Skeletal muscle tissue (tissue), 4 donors: ENCODE results near the gene GATA6. TPM values are rescaled to one million over a fixed set of nuclear protein-coding genes. Genes with fewer than 3 reads are reported as not detected.
"Not testable (repeated sequence)": the region's sequence is repeated elsewhere in the genome, so short reads cannot be mapped to it uniquely, and the experiment has no call there.

Experiments
- H3K27ac ChIP-seq: one replicate; pipeline ENCODE4 v1.7.0; 2013; ENCODE audit warnings: mild to moderate bottlenecking, low read depth, low read length, inconsistent platforms
- H3K27me3 ChIP-seq, 3 donors: one replicate each; pipeline ENCODE4 v1.7.0; 2013; ENCODE audit warnings: low read length in 3 of 3; ENCODE audit not compliant: control insufficient read depth in 3 of 3, insufficient read depth in 3 of 3
- H3K36me3 ChIP-seq, 3 donors: one replicate each; pipeline ENCODE4 v1.7.0; 2013; ENCODE audit warnings: low read length in 3 of 3; ENCODE audit not compliant: control insufficient read depth in 3 of 3, insufficient read depth in 3 of 3
- H3K4me1 ChIP-seq, 3 donors: one replicate each; pipeline ENCODE4 v1.7.0; 2013; ENCODE audit warnings: low read length in 3 of 3, mild to moderate bottlenecking in 3 of 3; ENCODE audit not compliant: control insufficient read depth in 3 of 3, insufficient read depth in 3 of 3
- H3K4me3 ChIP-seq, 3 donors: one replicate each; pipeline ENCODE4 v1.7.0; 2013; ENCODE audit warnings: low read length in 3 of 3
- H3K9ac ChIP-seq, 3 donors: one replicate each; pipeline ENCODE4 v1.7.0; 2013; ENCODE audit warnings: low read length in 3 of 3, mild to moderate bottlenecking in 3 of 3, moderate library complexity in 2 of 3, low read depth in 1 of 3
- H3K9me3 ChIP-seq, 3 donors: one replicate each; pipeline ENCODE4 v1.7.0; 2013; ENCODE audit warnings: low read length in 3 of 3; ENCODE audit not compliant: control insufficient read depth in 3 of 3
- total RNA-seq: library from RNA; depleted of rRNA; stranded (reverse); fragments of >200 nt; gene quantifications from one replicate; pipeline ENCODE4 v1.2.3, GENCODE V29; 2014
- donor health status: Osteomylitis.

GATA6 gene
- total RNA-seq, 1 donor from 2014 or later: 2.6 TPM

DNA sequence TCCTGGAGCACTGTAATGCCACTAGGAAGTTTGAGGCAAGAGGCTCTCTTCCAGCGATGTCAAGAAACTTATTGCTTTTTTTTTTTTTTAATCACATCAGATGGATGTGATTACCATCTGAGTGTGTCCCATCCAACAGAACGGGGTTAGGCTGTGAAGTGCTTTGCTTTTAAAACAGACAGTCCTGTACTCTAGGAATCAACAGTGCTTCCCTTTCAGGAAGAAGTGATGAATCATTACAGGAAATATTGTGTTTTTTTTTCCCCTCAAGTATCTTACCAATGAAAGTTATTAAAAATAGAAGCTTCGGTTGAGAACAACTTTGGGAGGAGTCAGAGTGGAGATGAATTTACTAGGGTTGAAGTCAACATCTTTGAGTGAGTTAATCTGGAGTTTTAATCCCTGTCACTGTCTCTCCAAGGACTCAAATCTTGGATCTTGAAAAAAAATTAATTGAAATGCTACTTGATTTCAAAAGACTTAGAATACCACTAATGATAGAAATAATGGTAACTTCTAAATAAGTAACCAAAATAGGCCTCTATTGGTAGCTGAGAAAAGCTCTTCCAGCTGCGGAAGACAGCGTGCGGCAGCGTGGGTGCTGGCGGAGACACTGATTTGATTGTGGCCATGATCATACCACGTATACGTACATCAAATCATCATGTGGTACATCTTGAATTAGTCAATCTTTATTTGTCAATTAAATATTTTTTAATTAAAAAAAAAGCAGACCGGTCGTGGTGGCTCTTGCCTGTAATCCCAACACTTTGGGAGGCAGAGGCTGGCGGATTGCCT lies 45.5 kb downstream of the GATA6 start:
- no peak overlapping the region for H3K9ac ChIP-seq
- no peaks in the 10 kb centered on the region for H3K9me3 ChIP-seq
- H3K27me3 ChIP-seq: peaks cover 0 to 4% (median 0%) of the 10 kb centered on the region in 3 donors
- H3K4me3 ChIP-seq: no peak overlapping the region
- H3K36me3 ChIP-seq: no peaks in the 10 kb centered on the region
- no peak overlapping the region for H3K27ac ChIP-seq
- no peaks in the 10 kb centered on the region for H3K4me1 ChIP-seq

- Histone ChIP-seq H3K9ac (no peak overlapping the region), H3K4me3 (no peak overlapping the region), H3K27ac (no peak overlapping the region), H3K9me3 (no peaks in the 10 kb centered on the region), H3K4me1 (no peaks in the 10 kb centered on the region), H3K36me3 (no peaks in the 10 kb centered on the region), H3K27me3 (peaks cover 0 to 4% (median 0%) of the 10 kb centered on the region in 3 donors)
Observed at GRCh38 chr18:22218835-22219234, 49.4 kb downstream of the GATA6 start.

DNA sequence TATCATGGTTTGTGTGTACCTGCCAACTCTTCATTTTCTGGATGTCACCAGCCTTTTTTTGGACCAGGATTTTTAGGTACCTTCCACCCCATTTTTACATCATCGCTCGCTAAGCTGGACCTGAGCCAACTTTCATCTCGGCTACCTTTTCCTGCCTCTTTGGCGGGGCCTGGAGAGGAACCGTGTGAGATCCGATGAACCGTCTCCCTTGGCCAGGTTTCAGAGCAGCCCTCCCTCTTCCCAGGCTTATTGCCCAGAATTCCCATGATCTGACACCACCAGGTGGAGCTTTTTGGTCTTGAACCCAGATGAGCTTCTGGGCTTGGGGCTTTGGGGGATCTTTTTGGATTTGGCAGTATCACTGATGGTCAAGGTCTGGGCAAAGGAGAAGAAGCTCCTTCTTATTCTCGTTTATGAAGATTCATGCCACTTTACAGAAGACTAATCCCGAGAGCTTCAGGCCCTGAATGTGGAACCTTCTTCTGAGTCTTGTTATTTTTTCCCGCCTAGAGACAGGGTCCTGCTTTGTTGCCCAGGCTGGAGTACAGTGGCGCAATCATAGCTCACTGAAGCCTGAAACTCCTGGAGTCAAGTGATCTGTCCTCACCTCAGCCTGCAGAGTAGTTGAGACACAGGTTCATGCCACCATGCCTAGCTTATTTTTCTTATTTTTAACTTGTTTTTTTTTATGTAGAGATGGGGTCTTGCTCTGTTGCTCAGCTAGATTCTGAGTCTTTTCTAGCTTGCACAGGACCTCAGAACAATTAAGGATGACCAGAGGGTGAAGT lies 50.4 kb downstream of the GATA6 start:
- H3K27me3 ChIP-seq: peaks cover 0 to 4% (median 0%) of the 10 kb centered on the region in 3 donors
- H3K36me3 ChIP-seq: no peaks in the 10 kb centered on the region
- H3K4me1 ChIP-seq: no peaks in the 10 kb centered on the region
- no peaks in the 10 kb centered on the region for H3K9me3 ChIP-seq
- H3K9ac ChIP-seq: no peak overlapping the region
- H3K27ac ChIP-seq: no peak overlapping the region
- no peak overlapping the region for H3K4me3 ChIP-seq

DNA sequence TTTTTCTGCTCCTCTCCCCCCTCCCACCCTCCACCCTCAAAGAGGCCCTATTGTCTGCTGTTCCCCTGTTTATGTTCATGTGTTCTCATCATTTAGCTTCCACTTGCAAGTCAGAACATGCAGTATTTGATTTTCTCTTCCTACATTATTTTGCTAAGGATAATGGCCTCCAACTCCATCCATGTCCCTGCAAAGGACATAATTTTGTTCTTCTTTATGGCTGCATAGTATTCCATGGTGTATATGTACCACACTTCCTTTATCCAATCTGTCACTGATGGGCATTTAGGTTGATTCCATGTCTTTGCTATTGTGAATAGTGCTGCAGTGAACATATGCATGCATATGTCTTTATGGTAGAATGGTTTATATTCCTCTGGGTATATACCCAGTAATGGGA lies 51.2 kb downstream of the GATA6 start:
- H3K36me3 ChIP-seq, H3K9ac ChIP-seq, H3K4me1 ChIP-seq, H3K27ac ChIP-seq, H3K9me3 ChIP-seq, H3K27me3 ChIP-seq, H3K4me3 ChIP-seq: not testable (repeated sequence)

DNA sequence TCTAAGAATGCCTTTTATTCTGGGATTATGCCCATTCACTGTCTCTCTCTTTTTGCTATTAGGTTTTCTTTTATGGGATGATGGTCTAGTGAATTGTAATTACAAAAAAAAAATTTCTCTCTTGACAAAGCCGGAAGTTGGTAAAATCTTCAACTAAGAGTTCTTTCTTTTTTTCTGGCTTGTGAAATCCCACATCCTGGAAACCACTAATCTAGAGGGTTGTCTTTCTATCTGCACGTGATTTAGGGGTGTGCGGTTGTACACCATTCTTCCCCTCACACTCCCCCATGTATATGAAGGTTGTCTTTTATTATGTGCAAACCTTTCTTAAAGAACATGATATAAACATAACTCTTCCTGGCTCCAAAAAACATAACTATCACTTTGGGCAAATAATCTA lies 52.0 kb downstream of the GATA6 start:
- Histone ChIP-seq H3K36me3 (no peaks in the 10 kb centered on the region), H3K9ac (no peak overlapping the region), H3K9me3 (no peaks in the 10 kb centered on the region), H3K4me1 (no peaks in the 10 kb centered on the region), H3K27me3 (peaks cover 0 to 2% (median 0%) of the 10 kb centered on the region in 3 donors), H3K4me3 (no peak overlapping the region), H3K27ac (no peak overlapping the region)

DNA sequence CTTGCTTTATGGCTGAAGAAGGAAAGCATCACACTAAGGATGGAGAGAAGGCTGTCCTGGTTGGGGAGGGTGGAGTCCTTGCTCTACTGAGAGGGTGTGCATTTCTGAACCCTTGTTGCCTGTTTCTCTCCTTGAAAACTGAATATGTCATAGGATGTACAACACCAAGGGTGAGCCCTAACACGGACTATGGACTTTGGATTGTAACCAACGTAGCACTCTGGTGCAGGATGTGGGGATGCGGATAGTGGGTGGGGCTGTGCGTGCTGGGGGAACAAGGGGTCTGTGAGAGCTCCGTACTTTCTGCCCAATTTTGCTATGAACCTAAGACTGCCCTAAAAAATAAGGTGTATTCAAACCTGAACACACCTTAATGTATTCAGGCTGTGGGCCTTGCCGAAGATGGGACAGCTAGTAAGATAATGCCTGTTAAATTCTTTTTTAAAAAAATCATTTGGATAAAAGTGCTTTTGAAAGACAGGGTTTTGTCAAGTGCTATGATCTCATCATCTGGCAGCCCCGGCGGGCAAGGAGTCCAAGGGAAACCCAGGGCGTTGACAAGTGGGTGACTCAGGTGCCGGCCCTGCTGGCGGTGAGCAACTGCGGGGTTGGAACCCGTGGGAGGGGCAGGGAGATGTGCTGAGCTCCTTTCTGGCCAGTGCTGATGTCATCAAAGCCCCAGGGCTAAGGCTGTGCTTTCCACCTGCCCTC lies 54.0 kb downstream of the GATA6 start:
- Histone ChIP-seq H3K4me1 (no peaks in the 10 kb centered on the region), H3K4me3 (no peak overlapping the region), H3K27me3 (no peaks in the 10 kb centered on the region), H3K36me3 (no peaks in the 10 kb centered on the region), H3K9me3 (no peaks in the 10 kb centered on the region), H3K9ac (no peak overlapping the region), H3K27ac (no peak overlapping the region)

DNA sequence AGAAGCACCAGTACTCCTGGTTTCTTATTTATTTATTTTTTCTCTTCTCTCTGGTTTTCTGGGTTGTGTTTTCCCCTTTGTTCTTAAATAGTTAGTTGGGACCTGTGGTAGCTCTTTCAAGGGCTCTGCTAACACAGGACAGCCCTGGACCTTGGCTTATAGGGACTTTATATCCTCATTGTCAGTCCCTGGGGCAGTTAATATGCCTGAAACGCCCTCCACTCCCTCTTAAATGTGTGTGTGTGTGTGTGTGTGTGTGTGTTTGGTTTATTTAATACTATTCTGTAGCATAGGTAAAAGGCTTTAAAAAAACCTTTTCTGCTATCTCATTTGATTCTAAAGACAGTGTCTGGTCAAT lies 54.6 kb downstream of the GATA6 start:
- Histone ChIP-seq H3K4me1 (no peaks in the 10 kb centered on the region), H3K36me3 (no peaks in the 10 kb centered on the region), H3K27me3 (no peaks in the 10 kb centered on the region), H3K27ac (no peak overlapping the region), H3K9me3 (no peaks in the 10 kb centered on the region), H3K9ac (no peak overlapping the region), H3K4me3 (no peak overlapping the region)

DNA sequence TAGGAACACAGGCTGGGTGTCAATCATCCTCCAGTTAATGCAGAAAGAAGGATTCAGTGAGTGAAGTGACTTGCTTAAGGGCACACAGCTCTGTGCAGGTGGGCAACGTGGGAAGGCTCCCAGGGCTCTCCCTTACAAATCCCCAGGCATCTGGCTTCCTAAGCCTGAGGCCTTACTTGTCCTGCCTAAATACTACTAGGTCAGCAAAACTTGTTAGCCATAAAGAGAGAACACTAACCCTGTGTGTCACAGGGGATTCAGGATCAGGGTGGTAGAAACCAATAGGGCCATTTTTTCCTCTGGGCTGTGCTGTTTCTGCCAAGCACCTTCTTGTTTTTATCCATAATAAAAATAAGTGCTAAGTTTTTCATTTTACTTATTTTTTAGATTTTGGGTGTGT lies 55.0 kb downstream of the GATA6 start:
- no peaks in the 10 kb centered on the region for H3K36me3 ChIP-seq
- H3K27ac ChIP-seq: no peak overlapping the region
- no peaks in the 10 kb centered on the region for H3K27me3 ChIP-seq
- H3K4me3 ChIP-seq: no peak overlapping the region
- H3K9ac ChIP-seq: no peak overlapping the region
- H3K4me1 ChIP-seq: no peaks in the 10 kb centered on the region
- no peaks in the 10 kb centered on the region for H3K9me3 ChIP-seq

- no peaks in the 10 kb centered on the region for H3K36me3 ChIP-seq
- H3K27ac ChIP-seq: no peak overlapping the region
- no peaks in the 10 kb centered on the region for H3K27me3 ChIP-seq
- no peaks in the 10 kb centered on the region for H3K4me1 ChIP-seq
- no peak overlapping the region for H3K9ac ChIP-seq
- H3K9me3 ChIP-seq: no peaks in the 10 kb centered on the region
- H3K4me3 ChIP-seq: no peak overlapping the region
Observed at GRCh38 chr18:22226801-22227200, 57.4 kb downstream of the GATA6 start.

GRCh38 chr18:22228976-22229375 lies 59.6 kb downstream of the GATA6 start:
- no peaks in the 10 kb centered on the region for H3K36me3 ChIP-seq

More at GRCh38 chr18:22228976-22229375, 59.6 kb downstream of the GATA6 start:
- H3K9me3 ChIP-seq: no peaks in the 10 kb centered on the region
- H3K27ac ChIP-seq: no peak overlapping the region
- no peak overlapping the region for H3K4me3 ChIP-seq
- no peaks in the 10 kb centered on the region for H3K4me1 ChIP-seq
- H3K27me3 ChIP-seq: no peaks in the 10 kb centered on the region
- H3K9ac ChIP-seq: no peak overlapping the region
